ENCODE data around the gene CLEC18C.
"Not testable (repeated sequence)": the region's sequence is repeated elsewhere in the genome, so short reads cannot be mapped to it uniquely, and the experiment has no call there.

The CLEC18C gene

GRCh38 chr16:70159355-70160348, 13.9 kb upstream of the CLEC18C start:
- DNase-seq = no peak

- no peak for DNase-seq
These were observed 13.2 kb upstream of the CLEC18C start for GRCh38 chr16:70160388-70160787.

DNA sequence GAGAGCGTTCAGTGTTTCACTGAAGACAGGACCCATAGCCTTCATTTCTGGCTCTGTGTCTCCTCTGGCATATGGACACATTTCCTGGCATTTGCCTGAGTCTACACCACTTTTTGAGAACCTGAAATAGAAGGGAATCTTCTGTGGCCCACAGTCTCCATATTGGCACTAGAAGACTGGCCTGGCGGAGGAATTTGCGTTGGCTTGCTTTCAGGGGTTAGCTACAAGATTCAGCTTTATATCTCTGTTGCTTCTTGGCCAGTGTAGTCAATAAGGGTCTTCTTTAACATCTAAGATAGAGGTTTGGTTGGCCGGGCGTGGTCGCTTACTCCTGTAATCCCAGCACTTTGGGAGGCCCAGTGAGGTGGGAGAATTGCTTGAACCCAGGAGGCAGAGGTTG, 12.8 kb upstream of the CLEC18C start:
- DNase-seq = no peak

DNA sequence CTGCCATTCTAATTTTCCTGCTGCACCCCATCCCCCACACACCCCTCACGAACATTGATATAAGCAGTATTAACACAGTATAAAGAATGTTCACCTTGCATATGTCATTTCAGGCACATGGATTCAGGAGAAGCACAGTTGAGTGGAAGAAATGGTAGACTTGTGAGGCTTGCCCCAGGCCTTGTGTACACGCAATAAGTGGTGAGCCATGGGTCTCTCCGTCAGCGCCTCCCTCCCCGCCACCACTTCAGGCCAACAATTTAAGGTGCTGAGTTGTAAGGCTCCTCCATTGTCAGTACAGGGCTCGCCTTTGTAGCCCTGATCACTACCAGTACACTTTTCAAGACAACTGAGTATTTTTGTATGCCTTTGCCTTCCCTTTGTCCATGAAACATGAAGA, 12.2 kb upstream of the CLEC18C start:
- no peak for DNase-seq

DNA sequence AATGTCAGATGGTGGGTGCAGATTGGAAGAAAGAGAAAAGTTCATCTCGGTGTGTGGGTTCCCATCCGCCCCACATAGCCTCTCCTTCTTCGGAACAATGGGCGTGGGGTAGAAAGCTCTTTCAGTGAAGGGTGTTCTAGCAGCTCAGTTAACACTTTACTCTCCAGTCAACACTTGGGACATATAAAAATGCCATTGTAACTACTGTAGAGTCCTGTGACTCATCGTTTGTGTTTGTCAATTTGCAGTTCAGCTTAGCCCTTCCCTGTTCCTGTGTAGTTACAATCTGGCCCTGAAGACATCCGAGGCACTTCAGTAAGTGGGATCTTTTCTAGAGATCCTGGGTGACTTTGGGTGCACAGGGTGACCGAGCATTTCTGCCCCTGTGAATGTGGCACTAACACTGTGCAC, 11.5 kb upstream of the CLEC18C start:
- DNase-seq = no peak

- DNase-seq = no peak
These were observed 10.0 kb upstream of the CLEC18C start for GRCh38 chr16:70163596-70163995.

- DNase-seq = not testable (repeated sequence)
These were observed 6.9 kb upstream of the CLEC18C start for GRCh38 chr16:70166688-70167087.

DNA sequence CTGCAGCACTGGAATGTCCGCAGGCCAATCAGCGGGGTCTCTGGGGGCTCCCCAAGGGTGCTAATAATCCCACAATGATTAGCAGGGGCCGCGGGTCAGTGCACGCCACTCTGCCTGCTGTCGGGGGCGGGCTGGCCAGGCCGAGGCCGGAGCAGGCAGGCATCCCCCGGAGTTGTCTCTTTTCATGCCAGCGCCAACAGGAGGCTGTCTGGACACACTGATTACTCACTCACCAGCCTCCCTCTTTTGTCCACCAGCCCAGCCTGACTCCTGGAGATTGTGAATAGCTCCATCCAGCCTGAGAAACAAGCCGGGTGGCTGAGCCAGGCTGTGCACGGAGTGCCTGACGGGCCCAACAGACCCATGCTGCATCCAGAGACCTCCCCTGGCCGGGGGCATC, 329 bp downstream of the CLEC18C start:
- DNase-seq = not testable (repeated sequence)

GRCh38 chr16:70174387-70174932, 873 bp downstream of the CLEC18C start:
- not testable (repeated sequence) for DNase-seq

DNA sequence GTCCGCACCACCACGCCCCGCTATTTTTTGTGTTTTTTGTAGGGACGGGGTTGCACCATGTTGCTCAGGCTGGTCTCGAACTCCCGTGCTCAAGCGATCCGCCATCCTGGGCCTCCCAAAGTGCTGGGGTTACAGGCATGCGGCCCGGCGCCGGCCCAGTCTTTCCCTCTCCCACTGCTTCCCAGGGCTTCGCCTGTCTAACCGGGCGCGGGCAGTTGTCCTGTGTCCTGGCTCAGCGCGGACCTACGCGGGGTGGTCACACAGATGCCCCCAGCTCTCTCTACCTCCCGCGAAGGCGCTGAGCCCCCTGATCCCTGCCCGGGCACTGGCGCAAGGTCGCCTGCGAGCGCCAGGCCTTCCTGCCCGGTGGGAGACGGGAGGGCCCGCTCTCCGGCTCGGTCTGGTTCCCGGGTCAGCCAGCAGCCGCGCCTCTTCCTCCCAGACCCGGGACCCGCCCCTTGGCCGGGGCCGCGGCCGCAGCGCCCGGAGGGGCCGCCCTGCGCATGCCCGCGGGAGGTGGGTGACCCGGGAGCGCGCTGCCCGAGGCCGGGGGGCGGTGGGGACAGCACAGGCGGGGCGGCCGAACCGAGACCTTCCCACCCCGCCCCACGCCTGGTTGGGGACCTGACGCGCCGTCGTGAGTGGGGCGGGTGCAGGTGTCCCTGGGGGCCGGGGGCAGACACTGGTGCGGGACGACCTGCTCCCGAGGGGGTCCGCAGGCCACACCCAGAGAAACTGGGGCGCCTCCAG, 14.4 kb downstream of the CLEC18C start:
- not testable (repeated sequence) for DNase-seq

DNA sequence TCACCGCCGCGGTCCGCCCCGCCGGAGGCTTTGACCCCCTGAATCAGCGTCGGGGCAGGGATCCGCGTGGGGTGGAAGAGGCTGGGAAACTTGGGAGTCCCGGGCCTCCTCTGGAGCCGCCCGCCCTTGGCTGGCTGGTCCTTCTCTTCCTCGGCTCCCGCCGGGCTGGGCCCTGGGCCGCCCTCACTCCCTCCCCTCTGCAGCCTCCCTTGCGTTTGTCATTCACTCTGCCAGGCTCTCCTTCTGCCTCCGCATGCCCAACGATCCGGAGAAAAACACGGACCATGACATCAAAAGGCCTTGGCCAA, 15.0 kb downstream of the CLEC18C start:
- not testable (repeated sequence) for DNase-seq

- not testable (repeated sequence) for DNase-seq
These were observed 17.0 kb downstream of the CLEC18C start for GRCh38 chr16:70190574-70190973.

DNA sequence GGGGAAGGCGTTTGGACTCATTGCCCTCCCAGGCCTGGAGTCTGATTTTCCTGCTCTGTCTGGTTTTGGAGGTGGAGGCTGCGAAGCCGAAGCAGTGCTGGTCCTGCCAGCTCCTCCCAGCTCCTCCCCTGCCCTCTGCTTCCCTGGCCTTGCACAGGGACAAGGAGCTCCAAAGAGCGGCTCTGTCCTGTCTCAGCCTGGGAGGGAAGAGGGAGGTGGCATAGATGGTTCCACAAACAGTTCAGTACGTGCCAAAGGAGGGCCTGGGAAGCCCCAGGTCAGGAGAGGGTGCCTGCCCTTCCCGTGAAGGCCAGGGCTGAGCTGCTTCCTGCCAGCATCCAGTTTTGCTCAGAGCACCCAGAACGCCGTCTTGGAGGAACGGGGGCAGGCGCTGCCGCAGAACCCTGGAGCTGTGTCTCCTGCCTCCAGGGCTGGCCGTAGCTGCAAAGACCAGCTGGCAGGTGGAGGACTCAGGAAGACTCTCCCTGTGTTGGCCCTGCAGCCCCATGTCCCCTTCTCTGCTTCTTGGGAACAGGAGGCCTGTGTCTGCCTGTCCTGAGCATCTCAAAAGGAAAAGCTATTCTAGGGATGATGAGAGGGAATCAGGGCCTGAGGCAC, 23.2 kb downstream of the CLEC18C start:
- not testable (repeated sequence) for DNase-seq

DNA sequence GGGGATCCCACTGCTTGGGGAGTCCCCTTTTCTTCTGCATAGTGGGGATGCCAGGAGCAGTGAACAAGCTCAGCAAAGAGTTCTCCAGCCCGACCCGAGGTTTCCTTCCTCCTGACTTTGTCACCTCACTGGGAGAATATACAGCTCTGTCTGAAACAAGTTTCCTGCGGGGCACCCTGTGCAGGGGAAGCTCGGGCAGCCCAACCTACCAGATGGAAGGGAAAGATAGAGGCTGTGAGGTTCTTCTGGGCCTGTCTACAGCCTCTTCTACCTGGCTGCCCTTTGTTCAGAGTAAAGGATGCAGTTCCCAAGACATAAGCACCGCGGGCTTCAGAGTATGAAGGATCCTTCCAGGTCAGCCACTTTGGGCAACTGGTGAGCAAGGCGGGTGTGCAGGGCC, 24.0 kb downstream of the CLEC18C start:
- peak; percentile 10 for DNase-seq

- DNase-seq = not testable (repeated sequence)
These were observed 24.6 kb downstream of the CLEC18C start for GRCh38 chr16:70198230-70198629.

DNA sequence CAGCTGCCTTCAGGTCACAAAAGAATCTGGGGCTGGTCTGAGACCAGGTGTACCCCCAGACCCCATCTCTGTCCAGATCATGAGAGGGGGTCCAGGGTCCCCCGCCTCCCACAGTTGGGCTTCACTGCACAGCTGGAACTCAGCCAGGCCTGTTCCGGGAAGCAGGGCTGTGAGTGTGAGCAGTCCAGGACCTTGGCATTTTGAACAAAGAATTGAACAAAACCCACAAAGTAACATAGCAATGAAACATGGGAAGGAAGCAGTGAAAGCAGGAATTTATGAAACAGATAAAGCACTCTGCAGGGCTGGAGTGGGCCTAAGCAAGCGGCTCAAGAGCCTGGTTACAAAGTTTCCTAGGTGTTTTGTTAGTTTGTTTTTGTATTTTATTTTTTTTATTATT, 25.1 kb downstream of the CLEC18C start:
- not testable (repeated sequence) for DNase-seq

GRCh38 chr16:70199170-70199569, 25.6 kb downstream of the CLEC18C start:
- DNase-seq = not testable (repeated sequence)

GRCh38 chr16:70200063-70200462, 26.5 kb downstream of the CLEC18C start:
- not testable (repeated sequence) for DNase-seq

GRCh38 chr16:70203508-70203907, 29.9 kb downstream of the CLEC18C start:
- not testable (repeated sequence) for DNase-seq

- not testable (repeated sequence) for DNase-seq
These were observed 30.4 kb downstream of the CLEC18C start for GRCh38 chr16:70204010-70204409.

- DNase-seq = not testable (repeated sequence)
These were observed 31.2 kb downstream of the CLEC18C start for GRCh38 chr16:70204668-70205405.

DNA sequence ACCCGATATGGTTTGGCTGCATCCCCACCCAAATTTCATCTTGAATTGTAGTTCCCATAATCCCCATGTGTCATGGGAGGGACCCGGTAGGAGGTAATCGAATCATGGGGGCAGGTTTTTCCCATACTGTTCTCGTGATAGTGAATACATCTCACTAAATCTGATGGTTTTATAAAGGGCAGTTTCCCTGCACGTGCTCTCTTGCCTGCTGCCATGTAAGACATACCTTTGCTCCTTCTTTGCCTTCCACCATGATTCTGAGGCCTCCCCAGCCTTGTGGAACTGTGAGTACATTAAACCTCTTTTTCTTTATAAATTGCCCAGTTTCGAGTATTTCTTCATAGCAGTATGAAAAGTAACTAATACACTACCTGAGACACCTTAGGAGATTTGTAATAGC, 32.8 kb downstream of the CLEC18C start:
- not testable (repeated sequence) for DNase-seq

Measured in hematopoietic multipotent progenitor cell treated with erythropoietin and hydrocortisone succinate and interleukin-3 and kit ligand, for 6 days (in vitro differentiated cells).